Measurements from ENCODE around the gene BBX.

DNA sequence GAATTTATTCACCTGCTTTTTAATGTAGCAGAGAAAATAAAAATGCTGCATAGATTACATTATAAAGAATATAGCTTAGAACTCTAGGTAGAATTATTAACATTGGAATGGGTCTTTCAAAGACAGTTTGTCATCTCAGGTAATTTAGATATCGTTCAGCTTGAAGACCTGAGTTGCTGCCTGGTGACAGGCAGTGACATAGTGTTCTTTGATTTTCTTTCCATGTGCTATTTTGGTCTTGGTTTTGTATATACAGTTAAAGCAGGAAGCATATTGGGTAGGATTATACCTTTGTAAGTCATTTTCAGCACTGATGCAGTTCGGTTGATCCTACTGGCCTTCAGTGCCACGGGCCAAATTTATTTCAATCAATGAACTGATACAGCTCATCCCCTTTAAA, 98.7 kb downstream of the BBX start:
- TF ChIP-seq RAD21 (IDR thresholded peaks at IDR 0.05; ENCODE audit: low read length) (no peak), POLR2A (IDR thresholded peaks at IDR 0.05; ENCODE audit: low read depth, low read length) (no peak), RFX5 (IDR thresholded peaks at IDR 0.05; ENCODE audit: low read depth, low read length) (no peak)
- TF ChIP-seq, protein P1, sequence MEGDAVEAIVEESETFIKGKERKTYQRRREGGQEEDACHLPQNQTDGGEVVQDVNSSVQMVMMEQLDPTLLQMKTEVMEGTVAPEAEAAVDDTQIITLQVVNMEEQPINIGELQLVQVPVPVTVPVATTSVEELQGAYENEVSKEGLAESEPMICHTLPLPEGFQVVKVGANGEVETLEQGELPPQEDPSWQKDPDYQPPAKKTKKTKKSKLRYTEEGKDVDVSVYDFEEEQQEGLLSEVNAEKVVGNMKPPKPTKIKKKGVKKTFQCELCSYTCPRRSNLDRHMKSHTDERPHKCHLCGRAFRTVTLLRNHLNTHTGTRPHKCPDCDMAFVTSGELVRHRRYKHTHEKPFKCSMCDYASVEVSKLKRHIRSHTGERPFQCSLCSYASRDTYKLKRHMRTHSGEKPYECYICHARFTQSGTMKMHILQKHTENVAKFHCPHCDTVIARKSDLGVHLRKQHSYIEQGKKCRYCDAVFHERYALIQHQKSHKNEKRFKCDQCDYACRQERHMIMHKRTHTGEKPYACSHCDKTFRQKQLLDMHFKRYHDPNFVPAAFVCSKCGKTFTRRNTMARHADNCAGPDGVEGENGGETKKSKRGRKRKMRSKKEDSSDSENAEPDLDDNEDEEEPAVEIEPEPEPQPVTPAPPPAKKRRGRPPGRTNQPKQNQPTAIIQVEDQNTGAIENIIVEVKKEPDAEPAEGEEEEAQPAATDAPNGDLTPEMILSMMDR (conservative IDR thresholded peaks at IDR 0.05; ENCODE audit: low read depth, low read length), result no peak
- TF ChIP-seq, protein P2, sequence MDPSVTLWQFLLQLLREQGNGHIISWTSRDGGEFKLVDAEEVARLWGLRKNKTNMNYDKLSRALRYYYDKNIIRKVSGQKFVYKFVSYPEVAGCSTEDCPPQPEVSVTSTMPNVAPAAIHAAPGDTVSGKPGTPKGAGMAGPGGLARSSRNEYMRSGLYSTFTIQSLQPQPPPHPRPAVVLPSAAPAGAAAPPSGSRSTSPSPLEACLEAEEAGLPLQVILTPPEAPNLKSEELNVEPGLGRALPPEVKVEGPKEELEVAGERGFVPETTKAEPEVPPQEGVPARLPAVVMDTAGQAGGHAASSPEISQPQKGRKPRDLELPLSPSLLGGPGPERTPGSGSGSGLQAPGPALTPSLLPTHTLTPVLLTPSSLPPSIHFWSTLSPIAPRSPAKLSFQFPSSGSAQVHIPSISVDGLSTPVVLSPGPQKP (IDR thresholded peaks at IDR 0.05; ENCODE audit: borderline replicate concordance, low read depth, low read length), result no peak

Measured in IMR-90 (cell line).